Liver (tissue), 3 donors: ENCODE data around the gene MEIS1.

Experiments used
- ATF3 ChIP-seq: IDR thresholded peaks from 2 replicates; pipeline ENCODE4 v1.6.1; 2016; ENCODE audit warnings: antibody characterized with exemption
- CTCF ChIP-seq: fragments of 150-350 bp; IDR thresholded peaks from 2 replicates; pipeline ENCODE4 v1.5.1; 2017; ENCODE audit warnings: improper control_type of control experiment, low read depth, low read length; ENCODE audit not compliant: missing input control
- GABPA ChIP-seq, 2 donors: IDR thresholded peaks in 1 of 2; conservative IDR thresholded peaks in 1 of 2; 2 replicates each; pipeline ENCODE4 v1.6.1; 2016; ENCODE audit warnings: antibody characterized with exemption in 2 of 2, mild to moderate bottlenecking in 1 of 2, moderate library complexity in 1 of 2
- JUND ChIP-seq, 2 donors: IDR thresholded peaks; 2 replicates each; pipeline ENCODE4 v1.6.1; 2016; ENCODE audit warnings: antibody characterized with exemption in 2 of 2
- NR2F2 ChIP-seq: IDR thresholded peaks from 2 replicates; pipeline ENCODE4 v1.6.1; 2016; ENCODE audit warnings: antibody characterized with exemption
- RAD21 ChIP-seq, 2 donors: IDR thresholded peaks; 2 replicates each; pipeline ENCODE4 v1.6.1; 2016; ENCODE audit warnings: antibody characterized with exemption in 2 of 2, mild to moderate bottlenecking in 2 of 2
- RXRA ChIP-seq, 2 donors: IDR thresholded peaks; 2 replicates each; pipeline ENCODE4 v1.6.1; 2017 to 2018; ENCODE audit warnings: antibody characterized with exemption in 2 of 2, mild to moderate bottlenecking in 1 of 2
- TAF1 ChIP-seq: conservative IDR thresholded peaks from 2 replicates; pipeline ENCODE4 v1.6.1; 2016; ENCODE audit warnings: antibody characterized with exemption, mild to moderate bottlenecking
- YY1 ChIP-seq: IDR thresholded peaks from 2 replicates; pipeline ENCODE4 v1.6.1; 2016; ENCODE audit warnings: antibody characterized with exemption, mild to moderate bottlenecking
- ZBTB33 ChIP-seq: IDR thresholded peaks from 2 replicates; pipeline ENCODE4 v1.6.1; 2016; ENCODE audit warnings: antibody characterized with exemption
- TF ChIP-seq, protein P1 (sequence below): IDR thresholded peaks from 2 replicates; pipeline ENCODE4 v1.6.1; 2016; ENCODE audit warnings: antibody characterized with exemption
- donor health status: healthy.
- donor health status: healthy.

- TF ChIP-seq, protein P1, sequence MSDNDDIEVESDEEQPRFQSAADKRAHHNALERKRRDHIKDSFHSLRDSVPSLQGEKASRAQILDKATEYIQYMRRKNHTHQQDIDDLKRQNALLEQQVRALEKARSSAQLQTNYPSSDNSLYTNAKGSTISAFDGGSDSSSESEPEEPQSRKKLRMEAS: no peak
- TF ChIP-seq YY1 (no peak), CTCF (no peak), ATF3 (no peak), RXRA (IDR thresholded peaks at IDR 0.05) (no peak), RAD21 (IDR thresholded peaks at IDR 0.05) (no peak), JUND (IDR thresholded peaks at IDR 0.05) (no peak), ZBTB33 (no peak), TAF1 (no peak), NR2F2 (no peak), GABPA (IDR thresholded peaks at IDR 0.05 in 1 of 2, conservative IDR thresholded peaks at IDR 0.05 in 1 of 2) (no peak)
Measured at GRCh38 chr2:66578054-66578686, 143.2 kb downstream of the MEIS1 start.
